Psoas muscle (tissue), 8 donors: ENCODE results near the gene SMARCAL1. TPM values are rescaled to one million over a fixed set of nuclear protein-coding genes. Genes with fewer than 3 reads are reported as not detected.

ENCODE experiments used
- ATAC-seq, 4 donors: fragments of 200-7000 bp; cut with Tn5 transposase; one replicate each; pipeline ENCODE4 v1.9.1; 2020; ENCODE audit warnings: moderate library complexity in 3 of 4, mild to moderate bottlenecking in 2 of 4
- DNase-seq, 2 donors: peaks; one replicate each; pipeline ENCODE4 v3.0.0-alpha.2; 2020
- H3K27ac ChIP-seq: fragments of 200-600 bp; one replicate; pipeline ENCODE4 v1.8.0; 2022
- H3K27me3 ChIP-seq, 3 donors: fragments of 200-600 bp in 1 of 3; one replicate each; pipeline versions ENCODE4 v1.6.1 to v1.8.0; 2013 to 2022; ENCODE audit warnings: low read length in 2 of 3, mild to moderate bottlenecking in 2 of 3, moderate library complexity in 1 of 3; ENCODE audit not compliant: insufficient read depth in 3 of 3
- H3K36me3 ChIP-seq, 2 donors: fragments of 200-600 bp in 1 of 2; one replicate each; pipeline versions ENCODE4 v1.6.1 to v1.8.0; 2013 to 2022; ENCODE audit warnings: low read depth in 1 of 2, mild to moderate bottlenecking in 1 of 2, moderate library complexity in 1 of 2; ENCODE audit not compliant: insufficient read depth in 1 of 2
- H3K4me1 ChIP-seq: fragments of 200-600 bp; one replicate; pipeline ENCODE4 v1.8.0; 2022
- H3K4me3 ChIP-seq: fragments of 200-600 bp; one replicate; pipeline ENCODE4 v1.8.0; 2022; ENCODE audit warnings: mild to moderate bottlenecking
- H3K9me3 ChIP-seq: fragments of 200-600 bp; one replicate; pipeline ENCODE4 v1.8.0; 2022
- WGBS, 3 donors: extraction: QIAGEN DNeasy Blood & Tissue Kit; methylation state at CpG; one replicate each; pipeline versions ENCODE4 v1.1.6 to v1.1.7; 2013; 5-methylcytosine and 5-hydroxymethylcytosine counted together
- intact Hi-C, 2 donors: fragments of 100-400 bp; cut with DNase I; formaldehyde crosslinking; loops; one replicate each; pipeline versions ENCODE4 v1.11.0 to v1.14.2; 2022
- polyA plus RNA-seq, 3 donors: library from polyadenylated mRNA; stranded (reverse); fragments of 200-250 nt; gene quantifications; one replicate each; pipeline ENCODE4 v1.2.3, GENCODE V29; 2013
- total RNA-seq, 4 donors: library from RNA; stranded (reverse); fragmentation: NEBNext Ultra II Directional in 2 of 4; extraction: Animal tissue kit (Norgen Biotek cat#: 25700) in 2 of 4; gene quantifications; one replicate each; pipeline versions ENCODE4 v1.2.1 to v1.2.4, GENCODE V29; 2021 to 2023
- TF ChIP-seq, protein P1 (sequence below): fragments of 200-600 bp; IDR thresholded peaks from one replicate; pipeline ENCODE4 v1.8.0; 2022; ENCODE audit warnings: antibody characterized with exemption
- donor health status: healthy with polysubstance abuse.
- donor health status: DM: no; HTN: no; CAD: no; lungs with moderate emphysema.
- donor health status: Bipolar disorder and iron deficiency.
- donor health status: healthy.
- donor health status: DM: yes; HTN: yes; CAD: no.
- donor health status: DM: no; HTN: no; CAD: no.
- donor health status: DM: no; HTN: no; CAD: no.
- donor health status: DM: yes; HTN: yes; CAD: no.

SMARCAL1 gene
- total and polyA plus RNA-seq, 7 donors, result 7.9 to 18.3 (median 11.4) TPM

DNA sequence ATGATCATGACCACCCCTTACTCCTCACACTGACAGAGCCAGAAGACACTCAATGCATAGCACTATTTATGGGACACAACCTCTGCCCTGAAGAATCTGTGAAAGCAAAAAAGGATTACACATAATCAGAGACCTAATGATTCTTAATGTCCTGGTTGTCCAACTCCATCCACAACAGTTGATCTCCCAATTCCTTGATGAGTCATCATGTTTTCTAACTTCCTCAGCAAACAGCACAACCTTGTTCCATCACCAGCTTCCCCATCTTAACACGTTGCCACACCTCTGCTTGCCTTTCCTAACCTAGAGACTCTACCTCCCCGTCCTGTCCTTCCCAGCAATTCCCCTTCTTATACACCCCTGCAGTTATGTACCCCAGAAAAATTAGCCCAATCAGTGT lies 26.8 kb upstream of the SMARCAL1 start:
- TF ChIP-seq, protein P1, sequence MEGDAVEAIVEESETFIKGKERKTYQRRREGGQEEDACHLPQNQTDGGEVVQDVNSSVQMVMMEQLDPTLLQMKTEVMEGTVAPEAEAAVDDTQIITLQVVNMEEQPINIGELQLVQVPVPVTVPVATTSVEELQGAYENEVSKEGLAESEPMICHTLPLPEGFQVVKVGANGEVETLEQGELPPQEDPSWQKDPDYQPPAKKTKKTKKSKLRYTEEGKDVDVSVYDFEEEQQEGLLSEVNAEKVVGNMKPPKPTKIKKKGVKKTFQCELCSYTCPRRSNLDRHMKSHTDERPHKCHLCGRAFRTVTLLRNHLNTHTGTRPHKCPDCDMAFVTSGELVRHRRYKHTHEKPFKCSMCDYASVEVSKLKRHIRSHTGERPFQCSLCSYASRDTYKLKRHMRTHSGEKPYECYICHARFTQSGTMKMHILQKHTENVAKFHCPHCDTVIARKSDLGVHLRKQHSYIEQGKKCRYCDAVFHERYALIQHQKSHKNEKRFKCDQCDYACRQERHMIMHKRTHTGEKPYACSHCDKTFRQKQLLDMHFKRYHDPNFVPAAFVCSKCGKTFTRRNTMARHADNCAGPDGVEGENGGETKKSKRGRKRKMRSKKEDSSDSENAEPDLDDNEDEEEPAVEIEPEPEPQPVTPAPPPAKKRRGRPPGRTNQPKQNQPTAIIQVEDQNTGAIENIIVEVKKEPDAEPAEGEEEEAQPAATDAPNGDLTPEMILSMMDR, result no peak
- H3K36me3 ChIP-seq, result no peaks in the 10 kb centered on the region
- intact Hi-C loops, result no loop called here
- no peak overlapping the region for H3K4me3 ChIP-seq
- 43 to 51% (median 47%) methylated on average over 2 of the region's 2 CpGs for WGBS, 3 donors
- no peaks in the 10 kb centered on the region for H3K4me1 ChIP-seq
- no peaks in the 10 kb centered on the region for H3K27me3 ChIP-seq
- DNase-seq (no peak), ATAC-seq (no peak)
- no peak overlapping the region for H3K27ac ChIP-seq
- H3K9me3 ChIP-seq, result no peaks in the 10 kb centered on the region

DNA sequence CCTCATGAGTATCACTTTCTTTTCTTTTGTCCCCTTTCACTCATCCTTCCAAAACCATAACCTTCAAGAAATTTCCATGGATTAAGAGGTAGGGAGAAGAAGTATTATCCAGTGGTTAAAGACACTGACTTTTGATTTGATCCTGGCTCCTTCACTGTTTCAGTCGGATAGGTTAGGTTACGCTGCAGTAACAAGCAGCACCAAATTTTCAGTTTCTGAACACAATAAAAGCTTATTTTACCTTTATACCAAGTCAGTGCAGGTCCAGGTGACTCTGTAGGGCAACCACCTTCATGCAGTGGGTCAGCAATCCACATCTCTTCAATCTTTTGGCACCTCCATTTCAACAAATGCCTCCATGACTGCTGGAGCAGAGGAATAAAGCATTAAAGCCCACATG lies 25.0 kb upstream of the SMARCAL1 start:
- H3K36me3 ChIP-seq, result no peaks in the 10 kb centered on the region
- no peak for DNase-seq
- H3K27ac ChIP-seq, result no peak overlapping the region
- H3K27me3 ChIP-seq, result no peaks in the 10 kb centered on the region
- H3K4me3 ChIP-seq, result no peak overlapping the region
- TF ChIP-seq, protein P1, result no peak
- ATAC-seq, result no peak
- intact Hi-C loops, result no loop called here
- 92 to 96% (median 92%) methylated on average over 2 of the region's 2 CpGs for WGBS, 3 donors
- no peaks in the 10 kb centered on the region for H3K9me3 ChIP-seq
- no peaks in the 10 kb centered on the region for H3K4me1 ChIP-seq

DNA sequence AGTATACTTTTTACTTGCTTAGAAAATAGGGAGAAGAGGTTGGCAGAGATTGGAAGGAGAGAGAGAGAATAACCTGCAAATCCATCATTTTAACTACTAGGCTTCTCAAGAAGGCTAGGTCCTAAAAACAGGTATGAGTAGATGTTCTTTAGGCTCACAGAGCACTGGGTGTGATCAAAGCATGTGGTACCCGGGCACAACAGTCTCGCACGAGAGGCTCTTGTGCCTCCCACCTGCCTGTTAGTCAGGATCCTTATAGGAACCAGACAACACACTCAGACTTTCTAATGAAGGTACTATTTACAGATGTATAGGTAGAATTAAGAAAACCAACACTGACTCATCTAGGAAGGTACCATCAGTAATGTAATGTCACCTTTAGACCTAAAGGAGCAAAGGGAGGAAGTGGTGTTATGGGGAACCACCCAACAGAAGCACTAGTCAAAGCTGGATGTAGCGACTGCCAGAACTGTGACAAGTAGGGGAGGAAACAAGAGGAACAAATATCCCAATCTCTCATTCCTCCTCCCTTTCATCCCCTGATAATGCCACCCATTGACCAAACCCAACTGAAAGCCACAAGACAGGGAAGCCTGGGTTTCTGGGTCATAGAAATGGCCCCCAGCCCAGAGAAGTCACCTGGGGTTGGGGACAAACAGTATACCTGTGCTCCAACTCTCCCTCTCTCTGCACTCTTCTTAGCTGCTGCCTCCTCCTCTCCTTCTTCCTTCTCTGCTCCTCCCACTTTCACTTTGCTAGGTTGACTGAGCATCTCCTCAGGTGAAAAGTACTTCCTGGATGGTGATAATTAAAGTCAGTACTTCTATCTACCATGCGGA lies 24.0 kb upstream of the SMARCAL1 start:
- ATAC-seq (no peak), DNase-seq (no peak)
- TF ChIP-seq, protein P1, result no peak
- Histone ChIP-seq H3K4me1 (no peaks in the 10 kb centered on the region), H3K27me3 (no peaks in the 10 kb centered on the region), H3K9me3 (no peaks in the 10 kb centered on the region), H3K27ac (no peak overlapping the region), H3K4me3 (no peak overlapping the region), H3K36me3 (no peaks in the 10 kb centered on the region)
- 79 to 87% (median 83%) methylated on average over 5 of the region's 5 CpGs for WGBS, 3 donors
- intact Hi-C loops, result no loop called here

DNA sequence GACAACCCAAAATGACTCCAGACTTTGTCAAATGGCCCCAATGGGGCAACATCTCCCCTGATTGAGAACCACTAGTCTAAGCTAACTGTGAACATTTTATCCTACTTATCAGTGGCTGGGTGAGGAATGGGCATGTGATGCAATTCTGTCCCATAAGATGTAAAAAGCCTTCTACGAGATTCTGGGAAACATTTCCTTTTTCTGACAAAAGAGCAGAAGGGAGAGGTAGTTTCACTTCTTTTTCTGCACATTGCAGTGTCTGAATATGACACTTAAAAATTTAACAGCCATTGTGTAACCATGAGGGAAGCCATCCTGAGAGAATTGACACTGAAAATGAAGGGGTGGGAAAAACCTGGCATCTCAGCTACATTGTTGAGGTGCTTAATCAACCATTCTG lies 22.7 kb upstream of the SMARCAL1 start:
- Histone ChIP-seq H3K4me3 (no peak overlapping the region), H3K9me3 (no peaks in the 10 kb centered on the region), H3K36me3 (no peaks in the 10 kb centered on the region), H3K27me3 (no peaks in the 10 kb centered on the region), H3K4me1 (no peaks in the 10 kb centered on the region), H3K27ac (no peak overlapping the region)
- intact Hi-C loops, result no loop called here
- TF ChIP-seq, protein P1, result no peak
- no peak for ATAC-seq
- 66 to 73% (median 68%) methylated on average over 1 of the region's 1 CpG for WGBS, 3 donors
- DNase-seq, result no peak

DNA sequence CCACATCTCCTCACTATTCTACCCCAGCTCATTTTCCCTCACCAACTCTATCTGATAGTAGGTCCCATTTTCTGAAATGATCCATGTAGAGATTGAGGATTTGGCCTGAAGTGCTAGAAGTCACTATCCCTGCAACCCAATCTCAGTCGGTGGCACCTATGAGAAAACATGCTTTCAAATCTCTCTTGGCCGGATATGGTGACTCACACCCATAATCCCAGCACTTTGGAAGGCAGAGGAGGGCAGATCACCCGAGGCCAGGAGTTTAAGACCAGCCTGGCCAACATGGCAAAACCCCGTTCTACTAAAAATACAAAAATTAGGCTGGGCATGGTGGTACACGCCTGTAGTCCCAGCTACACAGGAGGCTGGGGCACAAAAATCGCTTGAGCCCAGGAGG lies 20.9 kb upstream of the SMARCAL1 start:
- Histone ChIP-seq H3K36me3 (no peaks in the 10 kb centered on the region), H3K27me3 (no peaks in the 10 kb centered on the region), H3K4me3 (no peak overlapping the region), H3K4me1 (no peaks in the 10 kb centered on the region), H3K9me3 (no peaks in the 10 kb centered on the region), H3K27ac (no peak overlapping the region)
- WGBS, 3 donors, result 77 to 82% (median 82%) methylated on average over 6 of the region's 6 CpGs
- TF ChIP-seq, protein P1, result no peak
- intact Hi-C loops, result no loop called here
- DNase-seq (no peak), ATAC-seq (no peak)
